MCF 10A (cell line): Measurements from ENCODE around the gene RAB29. TPM values are rescaled to one million over a fixed set of nuclear protein-coding genes. Genes with fewer than 3 reads are reported as not detected.

Experiments
- BruUV-seq: library from RNA; stranded (reverse); fragments of 400-500 nt; replicated peaks from 2 replicates; lab custom pipeline; 2021; lab: Mats Ljungman, UMichigan
- CTCF ChIA-PET: fragments of 300-600 bp; sonication (Branson Sonifier 250); formaldehyde crosslinking; extraction: SDS; loops from one replicate; lab custom pipeline; 2021; ENCODE audit warnings: antibody characterized with exemption, inconsistent platforms; lab: Yijun Ruan, JAX
- POLR2A ChIA-PET: fragments of 300-600, 350-650 bp; sonication (Branson Sonifier 250); formaldehyde crosslinking; extraction: SDS; loops from one replicate; lab custom pipeline; 2020; ENCODE audit warnings: antibody characterized with exemption, inconsistent platforms; lab: Yijun Ruan, JAX
- DNase-seq: peaks from one replicate; pipeline ENCODE4 v3.0.0-alpha.2; 2018; ENCODE audit not compliant: unreplicated experiment
- H3K27ac Mint-ChIP-seq: one replicate; pipeline ENCODE4 v1.8.0; 2022; ENCODE audit warnings: mild to moderate bottlenecking, low read depth, mixed read lengths; ENCODE audit not compliant: unreplicated experiment
- H3K27me3 Mint-ChIP-seq: one replicate; pipeline ENCODE4 v1.8.0; 2022; ENCODE audit warnings: mixed read lengths; ENCODE audit not compliant: insufficient read depth, unreplicated experiment
- H3K36me3 Mint-ChIP-seq: one replicate; pipeline ENCODE4 v1.8.0; 2022; ENCODE audit warnings: mild to moderate bottlenecking, moderate library complexity, mixed read lengths; ENCODE audit not compliant: insufficient read depth, unreplicated experiment
- H3K4me1 Mint-ChIP-seq: one replicate; pipeline ENCODE4 v1.8.0; 2022; ENCODE audit warnings: mixed read lengths; ENCODE audit not compliant: insufficient read depth, unreplicated experiment
- H3K4me3 Mint-ChIP-seq: one replicate; pipeline ENCODE4 v1.8.0; 2022; ENCODE audit warnings: mild to moderate bottlenecking, moderate library complexity, mixed read lengths; ENCODE audit not compliant: unreplicated experiment
- H3K9me3 Mint-ChIP-seq: one replicate; pipeline ENCODE4 v1.8.0; 2022; ENCODE audit warnings: mixed read lengths; ENCODE audit not compliant: unreplicated experiment
- CTCF ChIP-seq: fragments of 200-600 bp; IDR thresholded peaks from one replicate; pipeline ENCODE4 v1.8.0; 2022; ENCODE audit warnings: antibody characterized with exemption, mild to moderate bottlenecking; ENCODE audit not compliant: unreplicated experiment
- intact Hi-C: fragments of 100-400 bp; cut with micrococcal nuclease; formaldehyde crosslinking; loops from 2 replicates; pipeline ENCODE4 v1.14.1; 2022
- total RNA-seq: library from RNA; stranded (reverse); gene quantifications from 2 replicates; pipeline ENCODE4 v1.2.3, GENCODE V29; 2022

The RAB29 gene
- total RNA-seq, 1 experiment from 2014 or later = 33.6 TPM

GRCh38 chr1:205767248-205767647 lies 8.0 kb downstream of the RAB29 start:
- Mint-ChIP-seq H3K9me3 (no peaks in the 10 kb centered on the region), H3K4me1 (peaks cover 7% of the 10 kb centered on the region), H3K27ac (no peak overlapping the region), H3K36me3 (peaks cover 29% of the 10 kb centered on the region), H3K4me3 (no peak overlapping the region), H3K27me3 (no peaks in the 10 kb centered on the region)
- no peak for DNase-seq
- CTCF ChIA-PET = interaction anchor here (0.7 to 1.0 kb wide), 2 partner anchors 75 to 1617 kb away, joined by 3 to 4 read pairs; no protein-coding TSS in a partner anchor
- no TSS peak for BruUV-seq
- intact Hi-C loops = no loop called here
- no peak for TF ChIP-seq CTCF
- POLR2A ChIA-PET = interaction anchor here (1.1 to 3.2 kb wide), 4 partner anchors 16 to 44 kb away, joined by 3 to 14 read pairs (median 4); no protein-coding TSS in a partner anchor

GRCh38 chr1:205766570-205766969 lies 8.7 kb downstream of the RAB29 start:
- TF ChIP-seq CTCF = no peak
- Mint-ChIP-seq H3K27ac (no peak overlapping the region), H3K36me3 (peaks cover 29% of the 10 kb centered on the region), H3K4me1 (peaks cover 7% of the 10 kb centered on the region), H3K9me3 (no peaks in the 10 kb centered on the region), H3K4me3 (no peak overlapping the region), H3K27me3 (no peaks in the 10 kb centered on the region)
- no TSS peak for BruUV-seq
- intact Hi-C loops = no loop called here
- POLR2A ChIA-PET = interaction anchor here (1.1 to 3.9 kb wide), 4 partner anchors 9 to 17 kb away, joined by 3 to 19 read pairs (median 12); partner anchors contain the start of gene RAB29
- CTCF ChIA-PET = interaction anchor here (0.7 to 1.6 kb wide), 4 partner anchors 11 to 76 kb away, joined by 3 to 5 read pairs (median 3); no protein-coding TSS in a partner anchor
- DNase-seq = no peak

GRCh38 chr1:205766038-205766437 lies 9.2 kb downstream of the RAB29 start:
- CTCF ChIA-PET = interaction anchor here (0.6 to 1.6 kb wide), 6 partner anchors 10 to 61 kb away, joined by 3 to 5 read pairs (median 3); no protein-coding TSS in a partner anchor
- no peak overlapping the region for H3K27ac Mint-ChIP-seq
- H3K4me1 Mint-ChIP-seq = peaks cover 7% of the 10 kb centered on the region
- no peaks in the 10 kb centered on the region for H3K27me3 Mint-ChIP-seq
- POLR2A ChIA-PET = interaction anchor here (1.1 to 3.9 kb wide), 5 partner anchors 10 to 17 kb away, joined by 3 to 19 read pairs (median 11); partner anchors contain the start of gene RAB29
- no peak overlapping the region for H3K4me3 Mint-ChIP-seq
- no peaks in the 10 kb centered on the region for H3K9me3 Mint-ChIP-seq
- H3K36me3 Mint-ChIP-seq = peaks cover 29% of the 10 kb centered on the region
- TF ChIP-seq CTCF = no peak
- BruUV-seq = no TSS peak
- intact Hi-C loops = no loop called here
- DNase-seq = peak; percentile 62

- POLR2A ChIA-PET = interaction anchor here (0.6 to 3.9 kb wide), 4 partner anchors 9 to 39 kb away, joined by 3 to 19 read pairs (median 12); no protein-coding TSS in a partner anchor
- CTCF ChIA-PET = interaction anchor here (1.0 kb wide), 1 partner anchor 9 kb away, joined by 3 read pairs; no protein-coding TSS in a partner anchor
- no TSS peak for BruUV-seq
These were observed 10.7 kb downstream of the RAB29 start for GRCh38 chr1:205764578-205764977.

More at GRCh38 chr1:205764578-205764977, 10.7 kb downstream of the RAB29 start:
- no peaks in the 10 kb centered on the region for H3K9me3 Mint-ChIP-seq
- TF ChIP-seq CTCF = no peak
- DNase-seq = no peak
- no peaks in the 10 kb centered on the region for H3K27me3 Mint-ChIP-seq
- intact Hi-C loops = no loop called here
- peaks cover 17% of the 10 kb centered on the region for H3K36me3 Mint-ChIP-seq
- H3K4me1 Mint-ChIP-seq = peaks cover 7% of the 10 kb centered on the region
- no peak overlapping the region for H3K4me3 Mint-ChIP-seq
- H3K27ac Mint-ChIP-seq = no peak overlapping the region
